UCSD-AML1 (cell line): ENCODE measurements around the gene RO60.
"Not testable (repeated sequence)": the region's sequence is repeated elsewhere in the genome, so short reads cannot be mapped to it uniquely, and the experiment has no call there.

Source experiments
- DNase-seq: peaks from one replicate; lab custom pipeline; 2025; ENCODE audit not compliant: unreplicated experiment; lab: John Stamatoyannopoulos, UW

The RO60 gene

DNA sequence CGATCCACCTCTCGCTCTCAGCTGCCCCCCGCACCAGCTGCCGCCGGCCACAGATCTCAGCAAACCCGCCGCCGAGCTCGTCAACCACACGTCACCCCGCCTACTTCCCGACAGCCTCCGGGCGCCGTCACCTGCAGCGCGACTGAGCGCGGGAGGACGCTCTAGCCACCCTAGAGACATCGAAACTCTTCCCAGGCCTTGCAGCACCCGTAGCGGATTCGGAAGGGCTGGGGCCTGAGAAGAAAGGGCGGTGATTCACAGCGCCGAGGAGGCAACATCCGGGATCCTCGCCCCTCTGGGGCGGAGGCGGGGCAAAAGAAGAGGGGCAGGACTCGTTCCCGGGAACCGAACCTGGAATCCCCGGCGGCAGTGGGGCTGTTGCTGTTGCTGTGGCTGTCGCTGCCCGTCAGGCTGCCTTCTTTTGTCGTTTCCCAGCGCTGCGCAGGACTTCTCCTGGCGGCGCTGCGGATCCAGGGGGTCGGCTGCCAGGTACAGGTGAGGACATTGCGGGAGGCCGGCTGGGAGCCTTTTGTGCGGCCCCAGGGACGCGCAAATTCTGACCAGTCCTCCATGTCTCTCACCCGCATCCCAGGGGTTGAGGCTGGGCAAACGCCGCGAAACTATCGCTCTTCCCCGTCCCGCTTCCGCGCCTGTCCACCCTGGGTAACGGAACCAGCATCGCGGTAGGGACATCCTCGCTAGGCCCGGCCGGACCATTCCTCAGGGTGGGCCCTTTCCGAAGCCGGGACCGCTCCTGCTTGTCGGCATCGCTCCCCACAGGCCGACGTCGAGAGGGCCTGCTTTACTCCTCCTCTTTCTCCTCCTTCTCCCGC lies at the start of gene RO60, which contains the start of gene UCHL5:
RO60 (plus strand) TSS at position 331 of the 833 bp plus-strand sequence. CDS start 9,443 bp downstream, outside the sequence.
UCHL5 (minus strand) TSS at position 79 of the 833 bp plus-strand sequence. CDS start 100 bp downstream, outside the sequence.
- peak; percentile 97 for DNase-seq

DNA sequence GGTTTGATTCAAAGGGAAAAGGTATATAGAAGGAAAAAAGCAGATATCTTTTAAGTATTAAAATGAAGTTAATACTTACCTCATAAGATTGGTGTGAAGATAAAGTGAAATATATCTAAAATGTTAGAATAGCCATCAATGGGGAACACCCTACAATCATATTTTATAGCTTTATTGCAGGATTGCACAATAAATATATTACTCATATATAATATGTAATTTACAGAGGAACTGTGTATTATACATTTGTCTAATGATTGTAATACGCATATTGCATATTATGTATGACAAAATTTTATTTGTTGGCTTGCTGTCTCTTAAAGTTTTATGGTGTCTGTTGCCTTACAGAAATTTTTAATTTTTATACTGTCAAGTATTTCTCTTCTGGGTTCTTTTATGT lies 48.0 kb upstream of the RO60 start:
- DNase-seq = no peak

DNA sequence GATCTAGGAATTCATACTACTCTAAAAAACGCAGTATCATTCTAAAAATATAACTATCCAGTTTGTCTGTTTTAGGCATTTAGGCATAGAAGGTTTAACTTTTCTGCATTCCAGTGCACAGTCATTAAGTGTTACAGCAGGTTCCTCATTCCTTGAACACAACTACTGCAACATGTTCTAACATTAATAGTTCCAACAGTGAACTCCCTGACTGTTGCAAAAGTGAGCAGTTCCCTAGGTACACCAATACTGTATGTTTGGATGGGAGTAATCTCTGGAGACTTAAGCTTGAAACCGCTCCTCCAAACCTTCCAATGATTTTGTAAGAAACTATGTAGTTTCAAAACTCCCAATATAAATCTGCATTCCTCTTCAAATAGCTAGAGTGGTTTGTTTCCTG lies 46.4 kb upstream of the RO60 start:
- no peak for DNase-seq

DNA sequence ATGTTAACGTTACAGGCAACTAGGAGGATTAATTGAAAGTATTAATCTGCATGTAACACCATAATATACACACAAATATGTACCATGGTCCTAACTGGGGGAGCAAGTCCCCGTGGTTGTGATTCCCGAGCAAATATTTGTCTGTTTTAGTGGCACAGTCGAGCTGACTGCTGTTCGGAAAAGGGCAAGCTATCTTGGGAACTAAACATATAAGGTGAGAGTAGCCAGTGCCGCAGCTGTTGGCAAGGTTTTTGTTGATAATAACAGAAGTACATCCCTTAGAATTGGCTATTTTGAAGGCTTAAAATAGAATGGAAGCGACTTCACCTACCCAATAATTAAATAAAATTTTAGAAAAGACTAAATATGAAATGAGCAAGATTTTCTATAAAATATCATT lies 45.7 kb upstream of the RO60 start:
- DNase-seq = no peak

DNA sequence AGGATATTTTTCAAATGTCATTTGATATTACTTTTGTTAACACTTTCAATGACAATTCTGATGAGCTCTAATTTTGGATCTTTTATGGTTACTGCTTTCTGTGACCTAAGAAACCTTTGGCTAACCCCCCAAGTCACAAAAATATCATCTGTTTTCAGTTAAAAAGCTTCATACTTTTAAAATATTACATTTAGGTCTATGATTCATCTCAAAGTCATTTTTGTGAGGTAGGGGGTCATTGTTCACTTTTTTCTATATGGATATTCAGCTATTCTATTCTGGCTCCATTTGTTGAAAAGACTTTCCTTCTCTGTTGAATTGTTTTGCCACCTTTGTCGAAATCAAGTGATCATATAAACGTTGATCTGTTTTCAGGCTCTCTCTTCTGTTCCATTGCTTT lies 45.0 kb upstream of the RO60 start:
- no peak for DNase-seq

DNA sequence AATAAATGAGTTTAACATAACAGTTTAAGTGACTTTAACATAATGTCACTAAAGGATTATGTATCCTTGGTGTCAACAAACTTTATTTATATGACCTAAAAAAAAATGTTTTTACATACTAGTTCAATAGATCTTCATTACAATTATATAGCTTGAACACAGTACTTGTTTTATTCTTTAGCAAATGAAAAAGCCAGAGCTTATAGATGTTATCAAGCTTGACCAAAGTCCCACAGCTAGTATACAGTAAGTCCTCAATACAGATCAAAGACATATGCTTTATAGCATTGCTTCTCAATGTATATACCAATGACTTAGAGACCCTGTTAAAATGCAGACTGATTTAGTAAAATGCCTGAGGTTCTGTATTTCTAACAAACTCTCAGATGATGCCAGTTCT lies 42.6 kb upstream of the RO60 start:
- no peak for DNase-seq

DNA sequence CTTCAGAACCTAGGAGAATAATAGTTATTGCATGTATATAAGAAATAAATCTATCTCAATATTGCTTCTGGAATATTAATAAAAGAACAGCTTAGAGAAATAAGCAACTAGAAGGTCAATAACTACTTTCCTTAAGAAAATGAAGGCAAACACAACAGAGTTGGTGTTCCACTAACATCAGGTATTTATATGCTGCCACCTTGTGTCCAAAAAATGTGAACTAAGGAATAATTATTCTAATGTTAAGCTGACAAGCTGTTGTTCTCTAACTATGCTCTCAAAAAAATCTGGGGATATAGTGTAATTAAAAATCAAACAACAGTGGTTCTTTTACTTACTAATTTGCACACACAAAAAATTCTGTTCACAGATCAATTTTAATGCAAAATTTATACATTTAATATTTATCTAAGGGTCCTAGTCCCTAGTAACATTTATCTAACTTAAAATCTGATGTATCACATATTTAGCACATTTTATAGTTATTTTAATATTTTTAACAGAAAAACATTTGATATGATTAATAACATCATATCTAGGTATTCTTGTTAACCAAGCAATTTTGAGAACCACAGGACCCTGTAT lies 39.9 kb upstream of the RO60 start:
- no peak for DNase-seq

DNA sequence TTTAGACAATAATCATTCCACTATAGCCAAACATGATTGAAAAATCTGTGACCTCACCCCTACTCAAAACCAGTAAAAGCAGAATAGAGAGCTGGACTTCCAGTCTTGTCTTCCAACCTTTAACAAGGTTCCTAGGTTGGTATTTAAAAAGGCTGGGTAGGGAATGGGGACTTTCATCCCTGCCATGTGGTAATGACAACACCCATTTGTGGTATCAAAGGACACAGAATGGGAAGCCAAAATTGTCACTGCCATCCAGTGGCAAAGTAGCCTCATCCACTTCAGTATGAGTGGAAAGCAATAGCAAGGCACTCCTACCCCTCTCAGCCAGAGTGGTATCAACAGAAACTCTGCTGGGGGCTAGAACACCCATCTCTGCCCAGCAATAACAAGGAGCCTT lies 34.2 kb upstream of the RO60 start:
- no peak for DNase-seq

DNA sequence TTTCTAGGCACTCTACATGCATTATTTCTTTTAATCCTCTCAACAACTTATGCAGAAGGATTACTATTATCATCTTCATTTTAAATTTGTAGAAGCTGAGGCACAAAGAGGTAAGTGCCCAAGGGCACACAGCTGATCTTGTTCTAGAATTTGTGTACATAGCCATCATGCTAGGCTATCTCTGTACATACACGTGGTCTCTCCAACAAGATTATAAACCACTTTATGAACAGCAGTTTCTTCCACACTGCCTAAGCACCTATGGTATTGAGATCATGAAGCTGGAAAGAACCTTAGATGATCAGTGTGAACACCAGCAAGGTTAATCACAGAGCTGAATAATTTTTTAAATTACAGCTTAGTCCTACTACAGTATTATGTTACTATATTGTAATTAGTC lies 29.1 kb upstream of the RO60 start:
- DNase-seq = no peak

DNA sequence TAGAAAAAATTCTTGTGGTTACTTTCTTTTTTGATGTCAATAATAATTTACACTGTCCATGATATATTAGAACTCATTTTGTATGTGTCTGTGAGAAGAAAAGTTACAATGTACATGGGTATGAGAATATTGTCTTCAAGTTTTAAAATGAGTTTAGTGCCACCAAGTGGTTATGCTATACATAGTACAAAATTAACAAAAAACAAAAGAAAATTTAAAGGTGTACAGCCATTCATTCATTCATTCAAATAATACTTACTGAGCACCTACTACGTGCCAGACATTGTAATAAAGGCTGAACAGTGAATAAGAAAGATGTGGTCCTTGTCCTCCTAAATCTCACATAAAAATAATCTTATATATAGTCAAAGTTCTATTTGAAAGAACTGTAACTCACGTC lies 28.0 kb upstream of the RO60 start:
- no peak for DNase-seq

DNA sequence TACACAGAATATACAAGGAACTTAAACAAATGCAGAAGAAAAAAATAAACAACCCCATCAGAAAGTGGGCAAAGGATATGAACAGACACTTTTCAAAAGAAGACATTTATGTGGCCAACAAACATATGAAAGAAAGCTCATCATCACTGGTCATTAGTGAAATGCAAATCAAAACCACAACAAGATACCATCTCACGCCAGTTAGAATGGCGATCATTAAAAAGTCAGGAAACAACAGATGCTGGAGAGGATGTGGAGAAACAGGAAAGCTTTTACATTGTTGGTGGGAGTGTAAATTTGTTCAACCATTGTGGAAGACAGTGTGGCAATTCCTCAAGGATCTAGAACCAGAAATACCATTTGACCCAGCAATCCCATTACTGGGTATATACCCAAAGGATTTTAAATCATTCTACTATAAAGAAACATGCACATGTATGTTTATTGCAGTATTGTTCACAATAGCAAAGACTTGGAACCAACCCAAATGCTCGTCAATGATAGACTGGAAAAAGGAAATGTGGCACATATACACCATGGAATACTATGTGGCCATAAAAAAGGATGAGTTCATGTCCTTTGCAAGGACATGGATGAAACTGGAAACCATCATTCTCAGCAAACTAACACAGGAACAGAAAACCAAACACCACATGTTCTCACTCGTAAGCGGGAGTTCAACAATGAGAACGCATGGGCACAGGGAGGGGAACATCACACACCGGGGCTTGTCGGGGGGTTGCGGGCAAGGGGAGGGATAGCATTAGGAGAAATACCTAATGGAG lies 26.6 kb upstream of the RO60 start:
- not testable (repeated sequence) for DNase-seq

DNA sequence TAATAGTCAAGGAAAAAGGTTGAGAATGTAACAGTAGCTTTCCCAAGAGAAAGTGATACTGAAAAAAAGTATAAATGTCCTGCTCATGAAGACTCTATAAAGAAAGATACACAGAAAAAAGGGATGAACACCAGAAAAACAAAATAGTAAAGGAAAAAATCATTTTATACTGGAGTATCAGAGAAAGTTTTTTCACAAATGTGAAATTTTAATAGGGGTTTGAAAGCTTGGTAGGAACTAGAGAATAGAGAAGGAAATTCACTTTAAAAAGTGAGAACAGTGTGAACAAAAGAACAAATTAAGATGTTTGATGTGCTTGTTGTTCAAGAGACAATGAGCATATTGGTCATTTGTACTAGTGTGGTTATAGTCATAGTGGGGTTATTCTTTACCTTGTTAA lies 25.8 kb upstream of the RO60 start:
- no peak for DNase-seq

DNA sequence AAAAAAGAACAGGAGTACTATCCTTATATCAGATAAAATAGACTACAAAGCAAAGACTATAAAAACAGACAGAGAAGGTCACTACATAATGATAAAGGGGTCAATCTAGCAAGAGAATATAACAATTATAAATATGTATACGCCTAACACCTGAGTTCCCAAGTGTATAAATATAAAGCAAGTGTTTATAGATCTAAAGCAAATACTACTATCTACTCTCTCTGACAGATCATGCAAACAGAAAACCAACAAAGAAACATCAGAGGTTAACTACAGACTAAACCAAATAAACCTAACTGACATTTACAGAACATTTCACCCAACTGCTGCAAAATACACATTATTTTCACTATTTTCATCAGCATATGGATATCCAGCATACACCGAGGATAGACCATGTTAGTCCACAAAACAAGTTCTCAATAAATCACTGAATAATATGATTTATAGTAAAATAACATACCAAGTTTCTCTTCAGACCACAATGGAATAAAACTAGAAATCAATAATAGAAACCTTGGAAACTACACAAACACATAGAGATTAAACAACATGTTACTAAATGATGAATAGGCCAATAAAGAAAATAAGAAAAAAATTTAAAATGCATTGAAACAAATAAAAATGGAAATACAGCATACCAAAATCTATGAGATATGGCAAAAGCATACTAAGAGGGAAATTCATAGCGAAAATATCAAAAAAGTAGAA lies 22.9 kb upstream of the RO60 start:
- DNase-seq = no peak

DNA sequence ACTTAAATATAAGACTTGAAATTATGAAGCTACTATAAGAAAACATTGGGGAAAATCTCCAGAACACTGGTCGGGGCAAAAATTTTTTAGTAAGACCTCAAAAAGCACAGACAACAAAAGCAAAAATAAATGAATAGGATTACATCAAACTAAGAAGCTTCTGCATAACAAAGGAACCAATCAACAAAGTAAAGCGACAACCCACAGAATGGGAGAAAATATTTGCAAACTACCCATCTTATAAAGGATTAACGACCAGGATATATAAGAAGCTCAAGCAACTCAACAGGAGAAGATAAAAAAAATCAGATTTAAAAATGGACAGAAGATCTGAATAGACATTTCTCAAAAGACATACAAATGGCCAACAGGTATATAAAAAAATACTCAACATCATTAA lies 19.4 kb upstream of the RO60 start:
- no peak for DNase-seq

DNA sequence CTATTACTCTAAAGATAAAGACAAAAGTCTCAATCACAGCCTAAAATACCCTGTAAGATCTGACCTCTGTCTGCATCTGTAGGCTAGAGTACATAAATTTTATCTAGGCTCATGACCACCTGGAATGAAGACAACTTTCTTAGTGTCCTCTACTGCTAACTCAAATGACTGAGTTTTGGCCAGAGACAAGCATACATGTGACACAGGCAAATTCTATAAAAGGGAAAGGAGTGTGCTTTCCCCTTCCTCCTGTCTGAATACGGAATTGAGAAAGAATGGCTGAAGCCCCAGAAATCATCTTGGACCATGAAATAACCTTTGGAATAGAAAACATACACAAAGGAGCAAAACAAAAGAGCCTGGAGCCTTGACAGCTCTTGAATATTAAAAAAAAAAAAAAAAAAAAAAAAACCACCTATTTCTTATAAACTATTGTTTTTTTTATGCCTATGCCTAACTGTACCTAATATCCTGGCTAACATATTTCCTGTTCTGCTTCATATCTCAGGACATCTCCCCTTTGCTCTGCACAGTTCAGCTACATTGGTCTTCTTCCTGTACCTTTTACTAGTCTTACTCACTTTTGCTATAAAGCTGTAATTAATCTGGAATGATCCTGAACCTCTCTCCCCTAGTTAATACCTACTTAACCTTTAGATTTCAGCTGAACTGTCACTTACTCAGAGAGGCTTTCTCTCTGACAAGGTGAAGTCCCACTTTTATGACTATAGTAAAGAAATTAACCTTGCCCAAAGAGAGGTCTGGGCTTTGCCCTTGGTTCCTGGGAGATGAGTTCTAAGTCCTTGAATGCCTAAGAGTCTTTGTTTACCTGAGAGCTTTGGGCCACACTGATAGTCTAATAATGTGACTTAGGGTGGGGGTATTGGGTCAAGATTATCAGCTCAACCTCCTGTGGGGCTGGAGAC lies 16.4 kb upstream of the RO60 start:
- DNase-seq = no peak

DNA sequence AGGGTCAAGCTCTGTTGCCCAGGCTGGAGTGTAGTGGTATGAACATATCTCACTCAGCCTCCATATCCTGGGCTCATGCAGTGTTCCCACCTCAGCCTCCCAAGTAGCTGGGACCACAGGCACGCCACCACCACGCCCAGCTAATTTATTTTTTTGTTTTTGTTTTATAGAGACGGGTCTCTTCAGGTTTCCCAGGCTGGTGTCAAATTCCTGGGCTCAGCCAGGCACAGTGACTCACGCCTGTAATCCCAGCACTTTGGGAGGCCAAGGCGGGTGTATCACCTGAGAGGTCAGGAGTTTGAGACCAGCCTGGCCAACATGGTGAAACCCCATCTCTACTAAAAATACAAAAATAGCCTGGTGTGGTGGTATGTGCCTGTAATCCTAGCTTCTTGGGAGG lies 10.5 kb upstream of the RO60 start:
- DNase-seq = not testable (repeated sequence)

DNA sequence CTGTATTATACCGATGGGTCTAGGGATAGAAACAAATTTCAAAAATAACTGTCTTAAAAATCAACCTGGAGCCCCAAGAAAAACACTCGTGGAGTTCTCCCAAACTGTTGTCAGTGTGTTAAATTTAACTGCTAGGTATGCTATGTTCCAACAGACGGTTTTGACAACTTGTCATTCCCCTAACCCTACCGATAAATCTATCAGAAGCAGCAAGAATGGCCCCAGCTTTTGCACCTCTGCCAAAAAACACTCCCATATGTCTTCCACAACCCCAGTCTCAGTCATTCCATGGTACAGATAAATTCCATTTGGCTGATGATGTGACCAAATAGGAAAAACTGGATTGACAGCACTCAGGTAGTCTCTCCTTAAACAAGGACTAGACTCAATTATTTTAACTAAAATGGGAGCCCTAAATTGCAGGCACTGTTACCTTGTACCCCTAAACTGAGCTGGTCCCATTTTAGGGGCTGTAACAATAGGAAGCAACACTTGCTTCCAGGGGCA lies 5.2 kb upstream of the RO60 start:
- DNase-seq = no peak

DNA sequence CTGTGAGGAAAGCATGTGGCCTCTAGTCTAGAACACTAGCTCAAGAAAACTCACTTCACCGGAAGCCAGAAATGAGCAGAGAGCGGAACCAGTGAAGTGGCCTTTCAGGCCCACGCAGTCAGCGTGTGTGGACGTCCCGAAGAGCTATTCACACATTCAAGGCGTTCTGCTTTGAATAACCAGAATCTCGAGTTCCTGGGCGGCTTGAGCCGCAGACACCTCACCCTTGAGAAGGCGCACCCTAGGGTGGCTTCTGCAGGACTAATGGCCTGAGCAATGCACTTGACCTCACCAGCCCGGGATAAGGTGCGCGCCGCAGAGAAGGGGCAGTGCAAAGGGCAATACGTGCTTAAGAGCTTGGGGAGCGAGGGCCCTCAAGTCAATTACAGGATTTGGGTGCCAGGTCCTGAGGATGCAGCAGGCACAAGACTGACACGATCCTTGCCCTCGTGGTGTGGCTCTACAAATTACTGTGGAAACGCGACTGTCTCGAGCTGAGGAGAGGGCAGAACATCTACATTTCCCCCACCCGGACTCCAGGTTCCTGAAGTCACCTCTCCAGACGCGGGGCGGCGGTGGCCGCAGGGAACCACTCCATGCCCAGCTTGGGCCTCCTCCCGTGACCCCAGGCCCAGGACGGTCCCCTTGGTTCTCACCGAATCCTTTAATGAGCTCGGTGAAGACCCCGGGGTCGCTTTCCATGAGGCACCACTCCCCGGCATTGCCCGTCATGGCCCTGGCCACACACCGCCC lies 707 bp upstream of the RO60 start:
- DNase-seq = peak; percentile 67

DNA sequence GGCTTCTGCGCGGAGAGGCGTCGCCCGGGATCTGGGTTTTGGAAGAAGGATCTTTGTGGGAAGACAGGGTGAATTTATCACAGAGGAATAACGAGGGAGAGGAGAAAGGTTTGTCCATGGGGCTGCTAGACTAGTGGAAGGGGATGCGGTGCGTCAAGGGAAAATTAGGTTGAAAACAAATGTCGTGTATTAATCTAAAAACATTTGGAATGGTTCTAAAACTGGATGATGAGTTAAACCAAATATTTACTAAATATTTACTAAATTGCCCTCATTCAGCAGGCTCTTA lies 647 bp downstream of the RO60 start:
- no peak for DNase-seq
